HCT116 (cell line): ENCODE data around the gene WWTR1. TPM values are rescaled to one million over a fixed set of nuclear protein-coding genes. Genes with fewer than 3 reads are reported as not detected.

Source experiments
- ATAC-seq: fragments of 200-7000 bp; cut with Tn5 transposase; 2 replicates; pipeline ENCODE4 v1.9.1; 2020; ENCODE audit warnings: mild to moderate bottlenecking, moderate library complexity
- BruUV-seq: library from RNA; stranded (reverse); fragments of 400-500 nt; replicated peaks from 2 replicates; lab custom pipeline; 2021; lab: Mats Ljungman, UMichigan
- CTCF ChIA-PET: fragments of 300-600 bp; sonication (Branson Sonifier 250); formaldehyde crosslinking; loops from one replicate; lab custom pipeline; 2021; ENCODE audit warnings: antibody characterized with exemption; lab: Charles Lee
- POLR2A ChIA-PET: fragments of 300-600, 350-600 bp; sonication (Branson Sonifier 250); formaldehyde crosslinking; loops from one replicate; lab custom pipeline; 2021; ENCODE audit warnings: antibody characterized with exemption; lab: Charles Lee
- RAD21 ChIA-PET, 2 experiments: fragments of 300-600 bp; sonication (Branson Sonifier 250); formaldehyde crosslinking; loops; one replicate each; lab custom pipeline; 2023; ENCODE audit warnings: low total read pairs in 2 of 2; ENCODE audit not compliant: uncharacterized antibody in 2 of 2, unreplicated experiment in 2 of 2, low non-redundant PET in 1 of 2; lab: Charles Lee
- DNase-seq: peaks from one replicate; pipeline ENCODE4 v3.0.0-alpha.2; 2010; ENCODE audit warnings: low read depth, low spot score
- H2AFZ ChIP-seq: fragments of 200-600 bp; shearing (Covaris generic), sonication (generic); 2 replicates; pipeline ENCODE4 v1.6.1; 2017; ENCODE audit warnings: low read depth, mixed run types, mixed read lengths, antibody characterized with exemption, low read length; ENCODE audit not compliant: poor library complexity, severe bottlenecking
- H3K27ac ChIP-seq: 2 replicates; pipeline ENCODE4 v1.5.1; 2012; ENCODE audit warnings: low read depth, low read length
- H3K27me3 ChIP-seq: fragments of 200-600 bp; sonication (generic); 2 replicates; pipeline ENCODE4 v1.6.1; 2016; ENCODE audit warnings: mixed run types, low read length, mixed read lengths; ENCODE audit not compliant: insufficient read depth
- H3K36me3 ChIP-seq, 2 experiments: fragments of 200-500 bp in 1 of 2; fragments of 200-600 bp in 1 of 2; sonication (Bioruptor generic) in 1 of 2; sonication (generic) in 1 of 2; 2 replicates each; pipeline versions ENCODE4 v1.5.1 to v1.6.1; 2014 to 2016; ENCODE audit warnings: low read length in 2 of 2, inconsistent platforms in 1 of 2, mixed read lengths in 1 of 2, mixed run types in 1 of 2; ENCODE audit not compliant: insufficient read depth in 2 of 2, control insufficient read depth in 1 of 2
- H3K4me1 ChIP-seq, 2 experiments: fragments of 200-600 bp in 1 of 2; sonication (generic) in 1 of 2; 2 replicates each; pipeline versions ENCODE4 v1.5.1 to v1.6.1; 2012 to 2017; ENCODE audit warnings: low read length in 2 of 2, inconsistent platforms in 1 of 2, mild to moderate bottlenecking in 1 of 2, mixed read lengths in 1 of 2, mixed run types in 1 of 2, moderate library complexity in 1 of 2; ENCODE audit not compliant: insufficient read depth in 2 of 2, control insufficient read depth in 1 of 2
- H3K4me2 ChIP-seq: fragments of 200-600 bp; sonication (generic); 2 replicates; pipeline ENCODE4 v1.6.1; 2017; ENCODE audit warnings: mixed run types, low read length, mixed read lengths
- H3K4me3 ChIP-seq, 2 experiments: fragments of 200-600 bp in 1 of 2; sonication (generic) in 1 of 2; replicated peaks in 1 of 2; 2 replicates each; pipeline ENCODE4 v1.5.1; 2011 to 2016; ENCODE audit warnings: low read length in 2 of 2, control low read depth in 1 of 2, low read depth in 1 of 2, mild to moderate bottlenecking in 1 of 2, mixed read lengths in 1 of 2, mixed run types in 1 of 2
- H3K79me2 ChIP-seq: fragments of 200-600 bp; sonication (generic); 2 replicates; pipeline ENCODE4 v1.6.1; 2017; ENCODE audit warnings: mild to moderate bottlenecking, mixed run types, low read length, moderate library complexity, mixed read lengths; ENCODE audit not compliant: insufficient read depth
- H3K9ac ChIP-seq: fragments of 200-600 bp; sonication (generic); 2 replicates; pipeline ENCODE4 v1.6.1; 2016; ENCODE audit warnings: low read length, mixed read lengths
- H3K9me2 ChIP-seq: fragments of 200-600 bp; sonication (generic), shearing (Covaris generic); 2 replicates; pipeline ENCODE4 v1.6.1; 2017; ENCODE audit warnings: mixed run types, mild to moderate bottlenecking, moderate library complexity; ENCODE audit not compliant: insufficient read depth
- H3K9me3 ChIP-seq, 2 experiments: fragments of 200-500 bp in 1 of 2; fragments of 200-600 bp in 1 of 2; sonication (Bioruptor generic) in 1 of 2; sonication (generic) in 1 of 2; 2 replicates each; pipeline ENCODE4 v1.6.1; 2014 to 2017; ENCODE audit warnings: low read length in 2 of 2, mixed read lengths in 2 of 2, inconsistent platforms in 1 of 2, low read depth in 1 of 2, mild to moderate bottlenecking in 1 of 2, mixed run types in 1 of 2, moderate library complexity in 1 of 2; ENCODE audit not compliant: control insufficient read depth in 1 of 2, insufficient read depth in 1 of 2
- H4K20me1 ChIP-seq: fragments of 200-600 bp; sonication (generic), shearing (Covaris generic); 2 replicates; pipeline ENCODE4 v1.6.1; 2017; ENCODE audit warnings: mixed run types, mild to moderate bottlenecking, moderate library complexity; ENCODE audit not compliant: insufficient read depth
- CBX3 ChIP-seq: IDR thresholded peaks from 2 replicates; pipeline ENCODE4 v1.6.1; 2012; ENCODE audit warnings: low read depth
- CEBPB ChIP-seq: IDR thresholded peaks from 2 replicates; pipeline ENCODE4 v1.6.1; 2012; ENCODE audit warnings: low read depth
- EGR1 ChIP-seq: IDR thresholded peaks from 2 replicates; pipeline ENCODE4 v1.6.1; 2012; ENCODE audit warnings: low read depth
- ELF1 ChIP-seq: IDR thresholded peaks from 2 replicates; pipeline ENCODE4 v1.6.1; 2012; ENCODE audit warnings: low read depth, borderline replicate concordance
- EZH2 ChIP-seq: fragments of 200-600 bp; sonication (generic); IDR thresholded peaks from 2 replicates; pipeline ENCODE4 v1.6.1; 2017; ENCODE audit warnings: antibody characterized with exemption, mixed run types
- FOSL1 ChIP-seq: IDR thresholded peaks from 2 replicates; pipeline ENCODE4 v1.6.1; 2012; ENCODE audit warnings: low read depth
- MAX ChIP-seq: IDR thresholded peaks from 2 replicates; pipeline ENCODE4 v1.6.1; 2012
- RAD21 ChIP-seq: IDR thresholded peaks from 2 replicates; pipeline ENCODE4 v1.6.1; 2012; ENCODE audit warnings: low read depth, mild to moderate bottlenecking
- REST ChIP-seq: IDR thresholded peaks from 2 replicates; pipeline ENCODE4 v1.6.1; 2012; ENCODE audit warnings: low read depth
- SRF ChIP-seq: IDR thresholded peaks from 2 replicates; pipeline ENCODE4 v1.6.1; 2012; ENCODE audit warnings: low read depth
- YY1 ChIP-seq: IDR thresholded peaks from 2 replicates; pipeline ENCODE4 v1.6.1; 2011; ENCODE audit warnings: low read length, low read depth, moderate library complexity, mild to moderate bottlenecking; ENCODE audit not compliant: insufficient replicate concordance; ENCODE audit errors: extremely low read depth
- intact Hi-C: fragments of 100-400 bp; cut with micrococcal nuclease; formaldehyde crosslinking; loops from 2 replicates; pipeline ENCODE4 v1.10.0; 2022
- total RNA-seq: library from RNA; stranded (reverse); gene quantifications from one replicate; pipeline ENCODE4 v1.2.1, GENCODE V29; 2021; ENCODE audit not compliant: unreplicated experiment
- TF ChIP-seq, protein P1 (sequence below): IDR thresholded peaks from 2 replicates; pipeline ENCODE4 v1.6.1; 2012
- TF ChIP-seq, protein P2 (sequence below), 3 experiments: fragments of 200-600 bp in 1 of 3; sonication (generic) in 1 of 3; IDR thresholded peaks in 2 of 3; conservative IDR thresholded peaks in 1 of 3; 2 replicates each; pipeline ENCODE4 v1.5.1; 2012 to 2017; ENCODE audit warnings: low read depth in 2 of 3, low read length in 2 of 3, antibody characterized with exemption in 1 of 3, borderline replicate concordance in 1 of 3, control low read depth in 1 of 3, mild to moderate bottlenecking in 1 of 3, mixed read lengths in 1 of 3, mixed run types in 1 of 3, moderate library complexity in 1 of 3; ENCODE audit not compliant: insufficient read depth in 1 of 3

The WWTR1 gene
- total RNA-seq, 1 experiment from 2014 or later, result 46.9 TPM

DNA sequence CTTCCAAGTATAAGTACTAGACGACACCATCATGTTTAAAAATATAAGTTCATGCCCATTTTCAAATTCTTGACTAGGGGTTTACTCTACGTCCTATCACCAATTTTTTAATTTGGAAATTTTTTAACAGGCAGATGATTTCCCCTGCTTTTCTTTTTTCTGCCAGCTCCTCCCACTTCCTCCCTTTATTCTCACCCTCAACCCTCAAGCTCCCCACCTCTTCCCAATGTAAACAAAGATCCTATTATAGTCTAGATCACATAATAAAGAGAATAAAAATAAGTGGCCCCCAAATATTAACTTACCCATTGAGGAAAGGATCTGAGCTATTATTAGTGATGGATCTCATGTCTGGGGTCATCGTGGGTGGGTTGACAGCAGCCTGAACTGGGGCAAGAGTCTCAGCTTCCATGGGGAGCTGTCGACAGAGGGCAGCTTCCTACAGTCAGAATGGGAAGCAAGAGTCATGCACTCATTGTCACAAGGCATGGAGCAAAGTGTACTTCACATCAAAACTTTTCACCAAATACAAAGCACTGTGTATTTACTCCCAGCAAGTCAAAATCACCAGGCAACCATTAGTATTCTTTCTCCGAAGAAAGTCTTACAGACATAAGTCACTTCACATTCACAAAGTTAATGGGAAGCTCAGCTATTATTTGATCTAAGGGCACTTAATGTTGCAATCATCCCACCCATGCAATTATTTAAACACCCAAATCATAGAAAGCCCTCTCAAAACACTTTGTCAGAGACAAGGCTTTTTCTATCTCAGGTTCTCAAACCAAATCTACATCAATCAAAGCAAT, 130.1 kb downstream of the WWTR1 start:
- CTCF ChIA-PET, result no interaction called here
- Histone ChIP-seq H2AFZ (no peak overlapping the region), H3K4me3 (no peak overlapping the region), H3K4me2 (no peak overlapping the region), H3K79me2 (peaks cover 15% of the 10 kb centered on the region), H4K20me1 (no peaks in the 10 kb centered on the region; the same call in 1 of the 2 replicates), H3K4me1 (peaks cover 0 to 4% of the 10 kb centered on the region in 2 experiments; a peak in 1 of 4 replicates), H3K9me2 (no peaks in the 10 kb centered on the region), H3K9me3 (no peaks in the 10 kb centered on the region), H3K9ac (no peak overlapping the region), H3K27me3 (no peaks in the 10 kb centered on the region), H3K27ac (no peak overlapping the region), H3K36me3 (peaks cover 0 to 8% of the 10 kb centered on the region in 2 experiments; a peak in 2 of 4 replicates)
- POLR2A ChIA-PET, result no interaction called here
- no peak for ATAC-seq
- intact Hi-C loops, result no loop called here
- RAD21 ChIA-PET, result no interaction called here
- TF ChIP-seq ELF1 (no peak), EGR1 (no peak), CEBPB (no peak), RAD21 (no peak), YY1 (no peak), REST (no peak), CBX3 (no peak), MAX (no peak), SRF (no peak), FOSL1 (no peak), EZH2 (no peak)
- TF ChIP-seq, protein P1, sequence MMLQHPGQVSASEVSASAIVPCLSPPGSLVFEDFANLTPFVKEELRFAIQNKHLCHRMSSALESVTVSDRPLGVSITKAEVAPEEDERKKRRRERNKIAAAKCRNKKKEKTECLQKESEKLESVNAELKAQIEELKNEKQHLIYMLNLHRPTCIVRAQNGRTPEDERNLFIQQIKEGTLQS, result no peak
- TF ChIP-seq, protein P2, sequence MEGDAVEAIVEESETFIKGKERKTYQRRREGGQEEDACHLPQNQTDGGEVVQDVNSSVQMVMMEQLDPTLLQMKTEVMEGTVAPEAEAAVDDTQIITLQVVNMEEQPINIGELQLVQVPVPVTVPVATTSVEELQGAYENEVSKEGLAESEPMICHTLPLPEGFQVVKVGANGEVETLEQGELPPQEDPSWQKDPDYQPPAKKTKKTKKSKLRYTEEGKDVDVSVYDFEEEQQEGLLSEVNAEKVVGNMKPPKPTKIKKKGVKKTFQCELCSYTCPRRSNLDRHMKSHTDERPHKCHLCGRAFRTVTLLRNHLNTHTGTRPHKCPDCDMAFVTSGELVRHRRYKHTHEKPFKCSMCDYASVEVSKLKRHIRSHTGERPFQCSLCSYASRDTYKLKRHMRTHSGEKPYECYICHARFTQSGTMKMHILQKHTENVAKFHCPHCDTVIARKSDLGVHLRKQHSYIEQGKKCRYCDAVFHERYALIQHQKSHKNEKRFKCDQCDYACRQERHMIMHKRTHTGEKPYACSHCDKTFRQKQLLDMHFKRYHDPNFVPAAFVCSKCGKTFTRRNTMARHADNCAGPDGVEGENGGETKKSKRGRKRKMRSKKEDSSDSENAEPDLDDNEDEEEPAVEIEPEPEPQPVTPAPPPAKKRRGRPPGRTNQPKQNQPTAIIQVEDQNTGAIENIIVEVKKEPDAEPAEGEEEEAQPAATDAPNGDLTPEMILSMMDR (IDR thresholded peaks at IDR 0.05 in 2 of 3, conservative IDR thresholded peaks at IDR 0.05 in 1 of 3; ENCODE audit: borderline replicate concordance in 1 of 3, insufficient read depth in 1 of 3, low read depth in 2 of 3, low read length in 2 of 3), result no peak
- BruUV-seq, result no TSS peak
- DNase-seq, result no peak
